Omental fat pad (tissue), 4 donors: ENCODE results near the gene TSEN15. TPM values are rescaled to one million over a fixed set of nuclear protein-coding genes. Genes with fewer than 3 reads are reported as not detected.

Experiments used
- ATAC-seq: fragments of 150-250 bp; one replicate; pipeline ENCODE4 v1.9.1; 2016; ENCODE audit warnings: mild to moderate bottlenecking, moderate library complexity; ENCODE audit not compliant: low FRiP score
- DNase-seq: peaks from one replicate; pipeline ENCODE4 v3.0.0-alpha.2; 2019; ENCODE audit warnings: low spot score
- CTCF ChIP-seq, 3 donors: fragments of 450-650 bp; IDR thresholded peaks; one replicate each; pipeline ENCODE4 v1.5.1; 2016 to 2017; ENCODE audit warnings: antibody characterized with exemption in 3 of 3, mild to moderate bottlenecking in 3 of 3, moderate library complexity in 2 of 3
- total RNA-seq, 4 donors: library from RNA; depleted of rRNA; stranded (reverse); fragments of >200 nt; gene quantifications; one replicate each; pipeline ENCODE4 v1.1.0, GENCODE V29; 2016

TSEN15 gene
- total RNA-seq, 4 donors from 2014 or later: 16.2 to 29.0 (median 23.8) TPM

GRCh38 chr1:184021728-184022127, 29.8 kb upstream of the TSEN15 start:
- TF ChIP-seq CTCF (IDR thresholded peaks at IDR 0.05): no peak
- ATAC-seq: no peak
- DNase-seq: no peak

- DNase-seq (no peak), ATAC-seq (no peak)
- TF ChIP-seq CTCF (IDR thresholded peaks at IDR 0.05): no peak
These were observed 28.9 kb upstream of the TSEN15 start for GRCh38 chr1:184022668-184023067.

- DNase-seq (no peak), ATAC-seq (no peak)
- no peak for TF ChIP-seq CTCF (IDR thresholded peaks at IDR 0.05)
These were observed 28.4 kb upstream of the TSEN15 start for GRCh38 chr1:184023171-184023570.

GRCh38 chr1:184025242-184025675, 26.3 kb upstream of the TSEN15 start:
- DNase-seq (no peak), ATAC-seq (no peak)
- no peak for TF ChIP-seq CTCF (IDR thresholded peaks at IDR 0.05)

GRCh38 chr1:184027826-184028695, 23.5 kb upstream of the TSEN15 start:
- no peak for TF ChIP-seq CTCF (IDR thresholded peaks at IDR 0.05)
- ATAC-seq: no peak
- DNase-seq: no peak

- ATAC-seq: no peak
- TF ChIP-seq CTCF (IDR thresholded peaks at IDR 0.05): no peak
- DNase-seq: no peak
These were observed 22.5 kb upstream of the TSEN15 start for GRCh38 chr1:184028854-184029623.
